ENCODE data around the gene CAMK2G. TPM values are rescaled to one million over a fixed set of nuclear protein-coding genes. Genes with fewer than 3 reads are reported as not detected.

CAMK2G gene
- total RNA-seq, 1 donor from 2014 or later, result 25.7 TPM

DNA sequence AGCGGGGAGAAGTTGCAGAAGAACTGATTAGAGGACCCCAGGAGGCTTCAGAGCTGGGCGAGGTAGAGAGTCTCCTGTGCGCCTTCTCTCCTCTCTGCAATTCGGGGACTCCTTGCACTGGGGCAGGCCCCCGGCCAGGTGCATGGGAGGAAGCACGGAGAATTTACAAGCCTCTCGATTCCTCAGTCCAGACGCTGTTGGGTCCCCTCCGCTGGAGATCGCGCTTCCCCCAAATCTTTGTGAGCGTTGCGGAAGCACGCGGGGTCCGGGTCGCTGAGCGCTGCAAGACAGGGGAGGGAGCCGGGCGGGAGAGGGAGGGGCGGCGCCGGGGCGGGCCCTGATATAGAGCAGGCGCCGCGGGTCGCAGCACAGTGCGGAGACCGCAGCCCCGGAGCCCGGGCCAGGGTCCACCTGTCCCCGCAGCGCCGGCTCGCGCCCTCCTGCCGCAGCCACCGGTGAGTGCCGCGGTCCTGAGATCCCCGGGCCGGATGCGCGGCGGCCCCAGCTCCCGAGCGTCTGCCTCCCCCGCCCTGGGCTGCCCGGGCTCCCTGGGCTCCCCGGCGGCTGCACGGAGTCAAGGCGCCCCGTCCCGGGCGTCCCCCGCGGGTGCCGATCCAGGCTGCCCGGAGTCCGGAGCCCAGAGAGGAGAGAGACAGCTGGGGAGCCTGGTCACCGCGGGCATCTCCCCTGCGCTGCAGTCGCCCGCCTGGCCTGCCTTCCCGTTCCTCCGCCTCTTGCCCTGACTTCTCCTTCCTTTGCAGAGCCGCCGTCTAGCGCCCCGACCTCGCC, 36.6 kb upstream of the CAMK2G start, which contains the start of gene PLAU:
Gene PLAU, plus strand, starts transcription at position 369 of the 789 bp plus-strand sequence. CDS start 424 bp downstream, outside the sequence.
- H3K9me3 Mint-ChIP-seq, result no peaks in the 10 kb centered on the region
- H3K27me3 Mint-ChIP-seq (ENCODE audit: low read depth), result peaks cover 50% of the 10 kb centered on the region
- peak; percentile 44 for DNase-seq (ENCODE audit: low read depth, low spot score)
- TF ChIP-seq, protein P1, sequence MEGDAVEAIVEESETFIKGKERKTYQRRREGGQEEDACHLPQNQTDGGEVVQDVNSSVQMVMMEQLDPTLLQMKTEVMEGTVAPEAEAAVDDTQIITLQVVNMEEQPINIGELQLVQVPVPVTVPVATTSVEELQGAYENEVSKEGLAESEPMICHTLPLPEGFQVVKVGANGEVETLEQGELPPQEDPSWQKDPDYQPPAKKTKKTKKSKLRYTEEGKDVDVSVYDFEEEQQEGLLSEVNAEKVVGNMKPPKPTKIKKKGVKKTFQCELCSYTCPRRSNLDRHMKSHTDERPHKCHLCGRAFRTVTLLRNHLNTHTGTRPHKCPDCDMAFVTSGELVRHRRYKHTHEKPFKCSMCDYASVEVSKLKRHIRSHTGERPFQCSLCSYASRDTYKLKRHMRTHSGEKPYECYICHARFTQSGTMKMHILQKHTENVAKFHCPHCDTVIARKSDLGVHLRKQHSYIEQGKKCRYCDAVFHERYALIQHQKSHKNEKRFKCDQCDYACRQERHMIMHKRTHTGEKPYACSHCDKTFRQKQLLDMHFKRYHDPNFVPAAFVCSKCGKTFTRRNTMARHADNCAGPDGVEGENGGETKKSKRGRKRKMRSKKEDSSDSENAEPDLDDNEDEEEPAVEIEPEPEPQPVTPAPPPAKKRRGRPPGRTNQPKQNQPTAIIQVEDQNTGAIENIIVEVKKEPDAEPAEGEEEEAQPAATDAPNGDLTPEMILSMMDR (conservative IDR thresholded peaks at IDR 0.05), result no peak
- no peak within 1 kb of the TSS for H3K27ac Mint-ChIP-seq (ENCODE audit: unreplicated experiment)
- peaks cover 43% of the 10 kb centered on the region for H3K4me1 Mint-ChIP-seq
- peak within 1 kb of the TSS; percentile 89 for H3K4me3 Mint-ChIP-seq
- no peaks in the 10 kb centered on the region for H3K36me3 Mint-ChIP-seq (ENCODE audit: low read depth)

DNA sequence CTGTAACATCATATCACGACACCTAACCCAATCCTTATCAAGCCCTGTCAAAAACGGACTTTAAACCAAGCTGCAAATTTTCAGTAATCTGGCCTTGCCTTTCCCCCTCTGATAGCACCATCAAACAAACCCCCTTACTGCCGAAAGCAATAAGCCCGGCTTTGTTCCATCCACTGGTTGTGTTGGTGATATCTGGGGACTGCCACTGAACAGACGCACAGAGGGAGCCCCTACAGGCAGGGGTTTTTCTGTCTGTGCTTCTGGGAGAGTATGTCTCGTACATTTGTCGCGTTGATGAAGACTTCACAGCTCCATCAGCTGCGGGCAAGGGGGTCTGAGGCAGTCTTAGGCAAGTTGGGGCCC, 36.0 kb upstream of the CAMK2G start:
- H3K4me1 Mint-ChIP-seq, result peaks cover 43% of the 10 kb centered on the region
- DNase-seq (ENCODE audit: low read depth, low spot score), result no peak

DNA sequence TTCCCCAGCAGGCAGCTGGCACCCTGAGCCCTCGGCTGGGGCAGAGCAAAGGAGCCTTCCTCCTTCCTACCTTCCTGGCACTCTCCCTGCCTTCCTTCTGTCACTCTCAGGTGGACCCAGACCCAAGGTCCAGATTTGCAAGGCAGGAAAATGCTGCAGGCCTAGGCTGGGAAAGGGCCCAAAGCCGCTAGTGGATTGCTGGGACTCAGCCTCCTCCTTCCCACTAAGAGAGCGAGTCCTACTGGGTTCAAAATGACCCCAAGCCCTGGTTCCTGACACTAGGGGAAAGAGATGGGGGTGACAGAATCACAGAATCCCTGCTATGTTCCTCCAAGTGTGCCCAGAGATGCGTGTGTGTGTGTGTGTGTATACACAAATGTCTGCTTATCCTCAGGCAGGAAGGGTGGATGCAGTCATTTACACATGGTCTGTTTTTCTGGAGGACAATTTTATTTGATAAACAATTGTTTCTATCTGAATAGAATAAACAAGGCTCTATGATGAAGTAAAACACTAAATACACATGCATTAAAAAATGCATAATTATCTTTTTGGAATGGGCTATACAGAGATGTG, 35.3 kb upstream of the CAMK2G start:
- Mint-ChIP-seq H3K4me3 (peak overlapping the region; percentile 89), H3K36me3 (ENCODE audit: low read depth) (no peaks in the 10 kb centered on the region), H3K4me1 (peaks cover 44% of the 10 kb centered on the region), H3K27ac (ENCODE audit: unreplicated experiment) (no peak overlapping the region), H3K9me3 (no peaks in the 10 kb centered on the region), H3K27me3 (ENCODE audit: low read depth) (peaks cover 50% of the 10 kb centered on the region)
- DNase-seq (ENCODE audit: low read depth, low spot score), result no peak
- TF ChIP-seq, protein P1 (conservative IDR thresholded peaks at IDR 0.05), result no peak

More for the DNA sequence above, 36.0 kb upstream of the CAMK2G start:
- H3K9me3 Mint-ChIP-seq, result no peaks in the 10 kb centered on the region
- H3K27ac Mint-ChIP-seq (ENCODE audit: unreplicated experiment), result no peak overlapping the region
- TF ChIP-seq, protein P1 (conservative IDR thresholded peaks at IDR 0.05), result no peak
- H3K27me3 Mint-ChIP-seq (ENCODE audit: low read depth), result peaks cover 50% of the 10 kb centered on the region
- no peaks in the 10 kb centered on the region for H3K36me3 Mint-ChIP-seq (ENCODE audit: low read depth)
- peak overlapping the region; percentile 89 for H3K4me3 Mint-ChIP-seq

DNA sequence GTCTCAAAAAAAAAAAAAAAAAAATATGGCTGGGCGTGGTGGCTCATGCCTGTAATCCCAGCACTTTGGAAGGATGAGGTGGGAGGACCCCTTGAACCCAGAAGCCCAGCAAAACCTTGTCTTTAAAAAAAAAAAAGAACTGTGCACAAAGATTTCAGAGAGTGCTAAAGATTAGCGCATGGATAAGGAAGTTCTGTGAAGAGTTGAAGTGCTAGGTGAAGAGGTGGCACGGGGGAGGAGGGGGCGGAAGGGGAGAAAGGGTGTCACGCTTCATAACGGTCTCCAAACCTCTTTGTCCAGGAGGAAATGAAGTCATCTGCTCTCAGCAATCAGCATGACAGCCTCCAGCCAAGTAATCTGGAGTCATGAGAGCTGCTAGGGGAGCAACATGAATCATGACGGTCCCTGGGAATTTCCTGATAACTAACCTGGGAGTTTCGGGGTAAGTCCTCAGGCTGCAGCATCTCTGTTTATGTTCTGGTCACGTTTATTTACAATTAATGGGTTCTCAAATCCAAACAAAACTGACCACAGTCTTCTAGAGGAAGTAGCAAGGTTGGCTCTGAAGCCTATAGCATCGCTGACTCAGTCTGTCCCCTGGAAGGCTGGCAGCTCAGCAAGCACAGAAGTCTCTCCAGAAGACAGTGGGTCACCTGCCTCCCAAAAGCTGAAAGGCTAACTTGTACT, 34.6 kb upstream of the CAMK2G start:
- Mint-ChIP-seq H3K27ac (ENCODE audit: unreplicated experiment) (peak overlapping the region; percentile 66), H3K4me1 (peaks cover 44% of the 10 kb centered on the region), H3K27me3 (ENCODE audit: low read depth) (peaks cover 50% of the 10 kb centered on the region), H3K4me3 (peak overlapping the region; percentile 89), H3K36me3 (ENCODE audit: low read depth) (no peaks in the 10 kb centered on the region), H3K9me3 (no peaks in the 10 kb centered on the region)
- TF ChIP-seq, protein P1 (conservative IDR thresholded peaks at IDR 0.05), result no peak
- DNase-seq (ENCODE audit: low read depth, low spot score), result no peak

DNA sequence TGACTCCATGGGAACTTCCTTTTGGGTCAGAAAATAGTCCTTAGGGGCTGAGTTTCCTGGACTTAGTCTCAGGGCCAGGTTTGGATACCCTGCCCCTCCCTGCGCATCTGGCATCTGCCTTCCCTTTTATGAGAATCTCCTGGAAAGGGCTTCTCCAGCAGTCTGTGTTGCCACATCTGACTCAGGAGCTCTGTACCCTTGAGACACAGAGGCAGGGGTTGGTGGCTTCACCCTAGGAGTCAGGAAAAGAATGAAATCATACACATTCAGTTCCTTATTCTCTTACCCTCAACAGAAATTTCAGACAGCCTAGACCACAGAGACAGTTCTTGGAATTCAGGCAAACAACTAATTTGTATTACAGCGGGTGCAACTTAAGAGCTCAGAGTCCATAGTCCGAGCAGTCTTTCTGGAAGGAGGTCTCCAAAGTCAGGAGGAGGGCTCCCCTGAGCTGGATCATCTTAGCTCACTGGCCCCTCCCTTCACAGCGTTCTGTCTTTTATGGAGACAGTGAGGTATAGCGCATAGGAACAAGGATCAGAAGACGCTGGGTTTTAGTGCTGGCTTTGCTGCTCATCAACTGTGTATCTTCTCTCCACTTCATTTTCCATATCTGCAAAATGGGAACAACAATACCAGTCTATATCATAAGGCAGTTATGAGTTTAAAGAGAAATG, 33.6 kb upstream of the CAMK2G start:
- H3K9me3 Mint-ChIP-seq, result no peaks in the 10 kb centered on the region
- no peak for DNase-seq (ENCODE audit: low read depth, low spot score)
- H3K4me3 Mint-ChIP-seq, result peak overlapping the region; percentile 34
- TF ChIP-seq, protein P1 (conservative IDR thresholded peaks at IDR 0.05), result no peak
- peaks cover 44% of the 10 kb centered on the region for H3K4me1 Mint-ChIP-seq
- no peaks in the 10 kb centered on the region for H3K36me3 Mint-ChIP-seq (ENCODE audit: low read depth)
- H3K27me3 Mint-ChIP-seq (ENCODE audit: low read depth), result peaks cover 42% of the 10 kb centered on the region
- H3K27ac Mint-ChIP-seq (ENCODE audit: unreplicated experiment), result no peak overlapping the region
